Thyroid gland (tissue), 4 donors: ENCODE measurements around the gene SLC35D1.

ENCODE experiments used
- POLR2A ChIP-seq, 2 donors: fragments of 450-650 bp; IDR thresholded peaks; one replicate each; pipeline ENCODE4 v1.6.1; 2017; ENCODE audit warnings: antibody characterized with exemption in 2 of 2, mild to moderate bottlenecking in 2 of 2, moderate library complexity in 1 of 2
- TF ChIP-seq, protein P1 (sequence below), 6 experiments: fragments of 200-600 bp in 3 of 6; fragments of 450-650 bp in 3 of 6; sonication (generic) in 3 of 6; IDR thresholded peaks; one replicate each; pipeline ENCODE4 v1.5.1; 2016 to 2019; ENCODE audit warnings: antibody characterized with exemption in 6 of 6, mild to moderate bottlenecking in 2 of 6, inconsistent platforms in 1 of 6, moderate library complexity in 1 of 6

- TF ChIP-seq, protein P1, sequence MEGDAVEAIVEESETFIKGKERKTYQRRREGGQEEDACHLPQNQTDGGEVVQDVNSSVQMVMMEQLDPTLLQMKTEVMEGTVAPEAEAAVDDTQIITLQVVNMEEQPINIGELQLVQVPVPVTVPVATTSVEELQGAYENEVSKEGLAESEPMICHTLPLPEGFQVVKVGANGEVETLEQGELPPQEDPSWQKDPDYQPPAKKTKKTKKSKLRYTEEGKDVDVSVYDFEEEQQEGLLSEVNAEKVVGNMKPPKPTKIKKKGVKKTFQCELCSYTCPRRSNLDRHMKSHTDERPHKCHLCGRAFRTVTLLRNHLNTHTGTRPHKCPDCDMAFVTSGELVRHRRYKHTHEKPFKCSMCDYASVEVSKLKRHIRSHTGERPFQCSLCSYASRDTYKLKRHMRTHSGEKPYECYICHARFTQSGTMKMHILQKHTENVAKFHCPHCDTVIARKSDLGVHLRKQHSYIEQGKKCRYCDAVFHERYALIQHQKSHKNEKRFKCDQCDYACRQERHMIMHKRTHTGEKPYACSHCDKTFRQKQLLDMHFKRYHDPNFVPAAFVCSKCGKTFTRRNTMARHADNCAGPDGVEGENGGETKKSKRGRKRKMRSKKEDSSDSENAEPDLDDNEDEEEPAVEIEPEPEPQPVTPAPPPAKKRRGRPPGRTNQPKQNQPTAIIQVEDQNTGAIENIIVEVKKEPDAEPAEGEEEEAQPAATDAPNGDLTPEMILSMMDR (IDR thresholded peaks at IDR 0.05): no peak
- TF ChIP-seq POLR2A (IDR thresholded peaks at IDR 0.05): no peak
Measured at GRCh38 chr1:66968574-66968973, 85.4 kb downstream of the SLC35D1 start.
